GM18498 (cell line): ENCODE results near the gene ANO8.
A peak's percentile ranks its signal among the peaks of the same experiment; 100 is the strongest.

Experiments used
- ATAC-seq: cut with Tn5 transposase; IDR thresholded peaks from one replicate; pipeline ENCODE4 v1.9.1; 2021; ENCODE audit warnings: mild to moderate bottlenecking, moderate library complexity; ENCODE audit not compliant: unreplicated experiment

Gene ANO8

GRCh38 chr19:17346109-17346671 lies 11.5 kb upstream of the ANO8 start:
- no peak for ATAC-seq

GRCh38 chr19:17341845-17342244 lies 7.2 kb upstream of the ANO8 start:
- ATAC-seq = no peak

- ATAC-seq = no peak
Measured at GRCh38 chr19:17341386-17341785, 6.7 kb upstream of the ANO8 start.

- no peak for ATAC-seq
Measured at GRCh38 chr19:17340871-17341357, 6.3 kb upstream of the ANO8 start.

- no peak for ATAC-seq
Measured at GRCh38 chr19:17340302-17340870, 5.7 kb upstream of the ANO8 start.

GRCh38 chr19:17339088-17339741 lies 4.6 kb upstream of the ANO8 start:
- no peak for ATAC-seq

- no peak for ATAC-seq
Measured at GRCh38 chr19:17338433-17339078, 3.9 kb upstream of the ANO8 start.

GRCh38 chr19:17337675-17338432 lies 3.2 kb upstream of the ANO8 start:
- no peak for ATAC-seq

- peak; percentile 80 for ATAC-seq
Measured at GRCh38 chr19:17336872-17337674, 2.4 kb upstream of the ANO8 start, which contains the start of gene GTPBP3. TSS of gene GTPBP3 (plus strand) at chr19:17337553. CDS start at chr19:17337612, 59 bp downstream.

GRCh38 chr19:17335575-17335974 lies 920 bp upstream of the ANO8 start:
- no peak for ATAC-seq

GRCh38 chr19:17333611-17334413 lies 843 bp downstream of the ANO8 start:
- ATAC-seq = no peak

- ATAC-seq = no peak
Measured at GRCh38 chr19:17332677-17333581, 1.7 kb downstream of the ANO8 start.

GRCh38 chr19:17332360-17332676 lies 2.3 kb downstream of the ANO8 start:
- ATAC-seq = no peak

GRCh38 chr19:17331045-17331558 lies 3.6 kb downstream of the ANO8 start:
- ATAC-seq = no peak

- no peak for ATAC-seq
Measured at GRCh38 chr19:17330262-17331044, 4.2 kb downstream of the ANO8 start.

GRCh38 chr19:17329366-17330261 lies 5.0 kb downstream of the ANO8 start:
- ATAC-seq = no peak
